HG02610 (cell line): ENCODE data around the gene HMGN1.

Source experiments
- ATAC-seq: cut with Tn5 transposase; IDR thresholded peaks from one replicate; pipeline ENCODE4 v1.9.1; 2021; ENCODE audit warnings: mild to moderate bottlenecking, moderate library complexity; ENCODE audit not compliant: unreplicated experiment

The HMGN1 gene

DNA sequence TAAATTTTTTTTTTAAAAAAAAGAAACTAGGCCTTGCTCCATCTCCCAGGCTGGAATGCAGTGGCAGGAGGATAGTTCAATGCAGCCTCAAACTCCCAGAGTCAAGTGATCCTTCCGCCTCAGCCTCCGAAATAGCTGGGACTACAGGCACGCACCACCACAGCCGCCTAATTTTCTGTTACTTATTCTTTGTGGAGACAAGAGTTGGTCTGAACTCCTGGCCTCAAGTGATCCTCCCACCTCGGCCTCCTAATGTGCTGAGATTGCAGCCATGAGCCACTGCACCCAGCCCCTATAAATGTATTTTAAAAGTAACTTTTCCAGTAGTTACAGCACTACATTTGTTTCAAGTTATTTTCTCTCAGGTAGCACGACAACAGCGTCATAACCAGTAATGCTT, 37.7 kb downstream of the HMGN1 start:
- ATAC-seq: no peak

- ATAC-seq: no peak
Measured at GRCh38 chr21:39307466-39307865, 41.4 kb downstream of the HMGN1 start.

DNA sequence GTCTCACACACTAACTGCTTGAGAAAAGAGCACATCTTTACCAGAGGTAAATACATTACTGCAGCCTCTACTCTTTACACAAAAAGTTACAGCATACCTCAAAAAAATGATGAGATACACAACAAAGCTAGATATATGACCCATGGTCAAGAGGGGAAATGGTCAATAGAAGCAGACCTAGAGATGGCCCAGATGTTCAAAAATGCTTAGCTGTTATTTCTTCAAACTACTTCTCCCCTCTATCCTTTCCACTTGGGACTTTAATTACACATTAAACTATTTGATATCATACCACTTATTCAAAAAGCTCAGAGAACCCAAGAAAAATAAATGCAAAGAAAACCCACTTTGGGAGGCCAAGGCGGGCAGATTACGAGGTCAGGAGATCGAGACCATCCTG, 48.3 kb downstream of the HMGN1 start:
- ATAC-seq: no peak

- no peak for ATAC-seq
Measured at GRCh38 chr21:39296891-39297290, 52.0 kb downstream of the HMGN1 start.
